DMS114 treated with DMSO at 0.1 percent for 48 hours (cell line): ENCODE measurements around the gene CCDC180.
"Not testable (repeated sequence)": the region's sequence is repeated elsewhere in the genome, so short reads cannot be mapped to it uniquely, and the experiment has no call there.

Experiments
- DNase-seq: peaks from one replicate; lab custom pipeline; 2025; ENCODE audit not compliant: unreplicated experiment; lab: John Stamatoyannopoulos, UW

The CCDC180 gene

DNA sequence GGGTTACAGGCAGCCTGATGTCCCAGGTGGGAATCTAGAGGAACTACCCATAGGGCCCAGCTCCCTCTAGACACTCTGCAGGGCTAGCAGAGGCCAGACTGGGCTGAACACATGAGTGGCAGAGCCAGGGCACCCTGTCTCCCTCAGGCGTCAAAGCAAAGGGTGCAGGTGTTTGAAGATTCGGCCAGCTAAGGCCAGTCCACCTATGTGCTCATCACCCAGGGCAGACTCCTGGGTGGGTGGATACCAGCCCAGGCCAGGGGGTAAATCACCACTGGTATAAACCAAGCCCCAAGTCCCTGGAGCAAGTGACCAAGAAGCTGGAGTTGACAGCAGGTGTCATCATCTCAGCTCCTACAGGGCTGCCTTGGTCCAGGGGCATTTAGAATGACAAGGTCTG lies 3.4 kb downstream of the CCDC180 start:
- no peak for DNase-seq

GRCh38 chr9:97311798-97312500 lies 4.5 kb downstream of the CCDC180 start:
- no peak for DNase-seq

DNA sequence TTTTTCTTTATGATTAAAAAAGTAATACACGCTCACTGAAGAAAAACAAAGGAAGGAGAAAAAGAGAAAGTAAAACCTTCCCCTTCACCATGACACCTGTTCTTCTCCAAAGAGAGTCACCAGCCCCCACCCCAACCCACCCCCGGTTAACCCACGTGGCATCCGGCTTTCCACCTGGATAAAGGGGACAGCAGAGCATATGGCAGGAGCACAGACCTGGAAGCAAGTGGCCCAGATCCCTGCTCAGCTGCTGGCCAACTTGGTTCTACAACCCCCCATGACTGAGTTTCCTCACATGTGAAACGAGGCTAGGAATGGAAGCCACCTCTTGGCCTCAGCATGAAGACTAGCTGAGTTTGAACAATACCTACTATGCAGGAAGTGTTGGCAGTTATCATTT lies 5.1 kb downstream of the CCDC180 start:
- no peak for DNase-seq

DNA sequence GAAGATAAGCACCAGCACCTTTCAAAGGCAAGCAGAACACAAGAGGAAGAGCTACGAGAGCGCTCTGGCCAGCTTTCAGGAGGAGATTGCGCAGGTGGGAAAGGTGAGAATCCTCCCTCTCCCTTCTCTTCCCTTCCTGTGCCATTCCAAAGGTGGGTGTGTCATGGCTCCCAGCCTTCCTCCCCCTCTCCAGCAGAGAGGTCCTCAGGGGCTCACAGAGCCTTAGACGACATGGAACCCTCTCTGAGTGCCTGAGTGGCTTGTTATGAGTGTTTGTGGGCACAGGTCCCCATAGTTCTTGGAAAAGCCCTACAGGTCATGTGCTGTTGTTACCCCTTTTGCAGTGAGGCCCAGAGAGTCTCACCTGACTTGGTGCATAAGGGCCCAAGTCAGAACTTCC lies 5.8 kb downstream of the CCDC180 start:
- no peak for DNase-seq

DNA sequence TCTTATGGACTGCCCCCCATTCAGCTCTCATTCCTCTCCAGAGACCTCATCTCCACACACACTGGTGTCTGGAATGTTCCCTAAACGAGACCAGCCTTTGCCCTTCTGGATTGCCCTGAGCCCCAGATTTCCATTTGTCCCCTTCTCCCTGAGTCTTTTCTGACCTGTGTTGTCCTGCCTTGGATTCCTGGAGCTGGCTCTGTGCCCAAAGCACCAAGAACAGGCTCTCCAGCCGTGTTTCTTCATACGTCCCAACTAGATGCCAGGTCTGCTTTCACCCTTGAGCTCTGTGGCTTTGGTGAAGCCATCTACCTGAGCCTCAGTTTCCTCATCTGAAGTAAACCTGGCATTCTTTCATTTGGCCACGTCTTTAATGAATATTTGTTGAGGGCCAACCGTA lies 6.3 kb downstream of the CCDC180 start:
- DNase-seq: no peak

DNA sequence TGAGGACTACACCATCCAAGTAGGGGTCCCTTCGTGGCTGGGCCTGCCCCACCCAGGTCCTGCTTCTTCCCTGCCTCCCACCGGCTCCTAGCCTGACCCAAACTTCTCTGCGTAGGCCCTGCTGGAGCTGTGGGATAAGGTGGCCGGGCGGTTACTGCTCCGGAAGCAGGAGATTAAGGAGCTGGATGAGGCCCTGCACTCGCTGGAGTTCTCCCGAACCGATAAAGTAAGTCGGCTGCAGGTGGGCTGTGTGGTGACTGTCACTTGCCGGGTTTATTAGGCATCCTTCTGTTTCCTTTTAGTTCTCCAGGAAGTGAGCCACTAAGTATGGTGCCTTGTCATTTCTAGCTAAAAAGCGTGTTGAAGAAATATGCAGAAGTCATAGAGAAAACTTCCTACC lies 7.0 kb downstream of the CCDC180 start:
- no peak for DNase-seq

- no peak for DNase-seq
These were observed 8.1 kb downstream of the CCDC180 start for GRCh38 chr9:97315550-97315949.

DNA sequence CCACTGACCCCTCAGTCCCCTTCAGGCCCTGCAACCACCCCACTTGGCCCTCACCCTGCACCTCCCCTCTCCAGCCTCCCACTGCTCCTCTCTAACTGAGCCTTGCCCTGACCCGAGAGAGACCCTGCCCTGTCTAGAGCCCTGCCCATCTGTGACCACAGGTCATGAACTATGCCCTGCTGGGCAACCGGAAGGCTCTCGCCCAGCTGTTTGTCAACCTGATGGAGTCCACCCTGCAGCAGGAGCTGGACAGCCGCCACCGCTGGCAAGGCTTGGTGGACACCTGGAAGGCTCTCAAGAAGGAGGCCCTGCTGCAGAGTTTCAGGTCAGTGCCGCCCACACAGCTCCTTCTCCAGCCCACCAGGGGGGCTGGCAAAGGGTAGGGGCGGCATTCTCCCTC lies 9.4 kb downstream of the CCDC180 start:
- DNase-seq: no peak

GRCh38 chr9:97318433-97318832 lies 11.0 kb downstream of the CCDC180 start:
- DNase-seq: no peak

DNA sequence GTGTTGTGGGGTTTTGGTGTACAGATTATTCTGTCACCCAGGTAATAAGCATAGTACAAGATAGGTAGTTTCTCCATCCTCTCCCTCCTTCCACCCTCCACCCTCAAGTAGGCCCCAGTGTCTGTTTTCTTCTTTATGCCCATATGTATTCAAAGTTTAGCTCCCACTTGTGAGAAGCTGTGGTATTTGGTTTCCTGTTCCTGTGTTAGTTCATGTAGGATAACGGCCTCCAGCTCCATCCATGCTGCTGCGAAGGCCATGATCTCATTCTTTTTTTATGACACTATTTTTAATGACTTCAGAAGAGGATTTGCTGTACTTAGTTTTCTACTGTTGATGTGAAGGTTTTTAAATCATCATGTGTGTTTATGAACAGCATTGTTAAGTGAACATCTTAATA lies 11.9 kb downstream of the CCDC180 start:
- no peak for DNase-seq

- DNase-seq: no peak
These were observed 12.7 kb downstream of the CCDC180 start for GRCh38 chr9:97320080-97320642.

DNA sequence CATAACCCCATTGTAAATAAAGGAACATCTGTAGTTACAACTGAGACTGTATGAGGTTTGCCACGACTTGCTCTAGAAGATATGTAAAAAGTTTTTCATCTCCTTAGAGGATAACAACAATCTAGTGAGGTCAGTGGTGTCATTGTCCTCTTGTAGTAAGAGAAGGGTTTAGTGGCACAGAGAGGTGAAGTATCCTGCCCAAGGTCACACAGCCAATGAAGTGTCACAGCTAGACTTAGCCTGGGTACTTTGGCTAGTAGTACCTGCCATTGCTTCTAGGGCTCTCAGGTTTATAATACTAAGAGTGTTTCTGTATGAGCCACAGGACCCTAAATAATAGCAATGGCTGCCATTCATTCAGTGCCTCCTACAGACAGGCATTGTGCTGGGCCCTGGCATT lies 13.8 kb downstream of the CCDC180 start:
- DNase-seq: no peak

DNA sequence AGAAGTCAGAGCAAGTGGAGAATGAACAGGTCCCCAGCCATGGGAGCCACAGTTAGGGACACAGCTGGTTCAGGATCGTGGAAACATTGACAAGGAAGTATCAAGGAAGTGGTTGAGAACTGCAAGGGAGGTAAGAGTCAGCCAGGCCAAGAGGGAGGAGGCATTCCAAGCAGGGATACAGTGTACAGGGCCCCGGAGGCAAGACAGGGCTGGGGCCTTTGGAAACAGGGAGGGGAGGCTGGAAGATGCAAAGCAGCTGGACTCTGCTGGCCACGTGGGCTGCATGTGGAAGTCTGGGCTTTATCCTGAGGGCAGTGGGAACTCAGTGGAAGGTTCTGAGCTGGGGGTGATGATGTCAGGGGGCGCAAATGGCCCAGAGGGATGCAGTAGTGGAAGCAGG lies 14.2 kb downstream of the CCDC180 start:
- DNase-seq: no peak

DNA sequence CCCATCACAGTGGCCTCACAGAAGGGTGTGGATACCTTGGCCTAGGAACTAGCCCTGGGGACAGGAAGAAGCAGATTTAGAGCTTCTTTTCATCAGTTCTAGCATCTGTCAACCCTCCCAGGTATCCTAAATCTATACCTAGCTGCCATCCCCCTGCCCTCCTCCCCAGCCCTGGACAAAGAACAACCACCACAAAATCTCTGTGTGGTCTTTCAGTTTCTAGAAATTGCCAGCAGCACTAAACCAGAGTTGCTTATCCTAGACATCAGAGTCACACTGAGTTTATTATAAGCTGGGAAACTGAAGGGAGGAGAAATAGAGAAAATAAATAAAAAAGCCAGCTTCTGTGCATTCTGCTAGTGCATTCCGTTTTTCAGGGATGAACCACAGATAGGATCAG lies 14.6 kb downstream of the CCDC180 start:
- no peak for DNase-seq

GRCh38 chr9:97324954-97325353 lies 17.5 kb downstream of the CCDC180 start:
- no peak for DNase-seq

- DNase-seq: no peak
These were observed 20.1 kb downstream of the CCDC180 start for GRCh38 chr9:97327562-97327961.

GRCh38 chr9:97332993-97333392 lies 25.5 kb downstream of the CCDC180 start:
- no peak for DNase-seq

GRCh38 chr9:97335622-97336021 lies 28.2 kb downstream of the CCDC180 start:
- DNase-seq: not testable (repeated sequence)

DNA sequence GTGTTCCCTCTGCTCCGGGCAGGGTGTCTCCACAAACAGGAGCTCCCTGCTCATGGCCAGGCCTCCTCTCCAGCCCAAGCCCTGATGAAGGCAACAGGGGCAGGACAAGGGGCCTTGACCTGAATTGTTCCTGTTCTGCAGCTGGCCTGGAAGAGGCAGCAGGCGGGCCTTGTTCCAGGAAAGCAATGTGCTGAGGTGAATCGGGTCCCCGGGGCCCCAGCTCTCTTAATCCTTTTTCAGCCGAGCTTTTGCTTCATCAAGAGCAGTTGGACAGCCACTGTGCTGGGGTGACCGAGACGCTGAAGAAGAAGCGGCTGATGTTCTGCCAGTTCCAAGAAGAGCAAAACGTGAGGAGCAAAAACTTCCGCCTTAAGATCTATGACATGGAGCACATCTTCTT lies 41.4 kb downstream of the CCDC180 start:
- no peak for DNase-seq

GRCh38 chr9:97349400-97349799 lies 41.9 kb downstream of the CCDC180 start:
- no peak for DNase-seq

GRCh38 chr9:97354637-97355036 lies 47.2 kb downstream of the CCDC180 start:
- DNase-seq: no peak

DNA sequence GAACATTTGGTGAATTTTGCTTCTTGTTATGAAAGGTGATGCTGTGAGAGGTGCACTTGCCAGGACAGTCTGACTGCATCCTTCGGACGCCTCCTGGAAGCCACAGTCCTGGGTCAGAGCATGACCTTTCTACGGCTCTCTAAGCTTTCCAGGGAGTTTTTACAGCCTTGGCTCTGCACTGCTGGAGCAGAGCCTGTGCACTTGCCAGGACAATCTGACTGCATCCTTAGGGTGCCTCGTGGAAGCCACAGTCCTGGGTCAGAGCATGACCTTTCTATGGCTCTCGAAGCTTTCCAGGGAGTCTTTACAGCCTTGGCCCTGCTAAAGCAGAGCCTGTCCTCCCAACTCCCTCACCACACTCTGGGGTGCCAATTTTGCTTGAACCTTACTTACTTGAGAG lies 49.6 kb downstream of the CCDC180 start:
- DNase-seq: no peak
